HepG2 (cell line): ENCODE results near the gene LMAN2. TPM values are rescaled to one million over a fixed set of nuclear protein-coding genes. Genes with fewer than 3 reads are reported as not detected.

ENCODE experiments used
- BRCA1 ChIP-seq: sonication (generic); formaldehyde crosslinking; IDR thresholded peaks from 2 replicates; pipeline ENCODE4 v1.4.0; 2020; ENCODE audit warnings: missing genetic modification reagents
- CC2D1A ChIP-seq: sonication (generic); formaldehyde crosslinking; IDR thresholded peaks from 2 replicates; pipeline ENCODE4 v1.8.1; 2023; ENCODE audit warnings: mild to moderate bottlenecking, missing genetic modification reagents
- CEBPG ChIP-seq: IDR thresholded peaks from 2 replicates; pipeline ENCODE4 v1.6.1; 2016
- CENPT ChIP-seq: sonication (generic); formaldehyde crosslinking; IDR thresholded peaks from 2 replicates; pipeline ENCODE4 v1.8.0; 2022; ENCODE audit warnings: low read depth, mild to moderate bottlenecking, moderate library complexity, missing genetic modification reagents
- DMAP1 ChIP-seq: IDR thresholded peaks from 2 replicates; pipeline ENCODE4 v1.6.1; 2016
- FOSL2 ChIP-seq: sonication (generic); formaldehyde crosslinking; IDR thresholded peaks from 2 replicates; pipeline ENCODE4 v1.4.0; 2020; ENCODE audit warnings: missing genetic modification reagents
- GLMP ChIP-seq: sonication (generic); formaldehyde crosslinking; IDR thresholded peaks from 2 replicates; pipeline ENCODE4 v1.9.0; 2021; ENCODE audit warnings: missing genetic modification reagents, mild to moderate bottlenecking, borderline replicate concordance
- HDAC2 ChIP-seq: sonication (generic); formaldehyde crosslinking; IDR thresholded peaks from 2 replicates; pipeline ENCODE4 v1.4.0; 2020; ENCODE audit warnings: missing genetic modification reagents
- KAT8 ChIP-seq: IDR thresholded peaks from 2 replicates; pipeline ENCODE4 v1.6.1; 2016; ENCODE audit warnings: missing genetic modification reagents, missing compliant biosample characterization
- LCORL ChIP-seq, 2 experiments: fragments of 450-650 bp in 1 of 2; sonication (generic) in 1 of 2; formaldehyde crosslinking in 1 of 2; IDR thresholded peaks; 2 replicates each; pipeline versions ENCODE4 v1.5.0 to v1.6.1; 2017 to 2020; ENCODE audit warnings: antibody characterized with exemption in 1 of 2, missing genetic modification reagents in 1 of 2
- MAF1 ChIP-seq: sonication (generic); formaldehyde crosslinking; IDR thresholded peaks from 2 replicates; pipeline ENCODE4 v1.5.0; 2020; ENCODE audit warnings: missing genetic modification reagents, borderline replicate concordance
- MEIS2 ChIP-seq: sonication (generic); formaldehyde crosslinking; IDR thresholded peaks from 2 replicates; pipeline ENCODE4 v1.9.0; 2021; ENCODE audit warnings: mild to moderate bottlenecking, missing genetic modification reagents
- MIER2 ChIP-seq: IDR thresholded peaks from 2 replicates; pipeline ENCODE4 v1.6.1; 2016; ENCODE audit warnings: missing biosample characterization, missing genetic modification reagents
- MIXL1 ChIP-seq: IDR thresholded peaks from 2 replicates; pipeline ENCODE4 v1.6.1; 2016
- NR2C2 ChIP-seq: sonication (generic); formaldehyde crosslinking; IDR thresholded peaks from 2 replicates; pipeline ENCODE4 v1.4.0; 2020; ENCODE audit warnings: missing genetic modification reagents, mild to moderate bottlenecking, moderate library complexity, borderline replicate concordance
- NR2F6 ChIP-seq, 2 experiments: IDR thresholded peaks; 2 replicates each; pipeline ENCODE4 v1.6.1; 2016; ENCODE audit warnings: antibody characterized with exemption in 1 of 2, mild to moderate bottlenecking in 1 of 2
- PHF20 ChIP-seq: sonication (generic); formaldehyde crosslinking; IDR thresholded peaks from 2 replicates; pipeline ENCODE4 v1.5.0; 2020; ENCODE audit warnings: mild to moderate bottlenecking, missing genetic modification reagents
- RBM39 ChIP-seq: fragments of 200-400 bp; formaldehyde crosslinking; IDR thresholded peaks from one replicate; pipeline ENCODE4 v1.6.1; 2018; ENCODE audit warnings: antibody characterized with exemption, mild to moderate bottlenecking, low read depth, low read length; ENCODE audit not compliant: poor library complexity, severe bottlenecking
- RCOR2 ChIP-seq: IDR thresholded peaks from 2 replicates; pipeline ENCODE4 v1.6.1; 2016; ENCODE audit warnings: missing biosample characterization, missing genetic modification reagents
- STAG1 ChIP-seq: sonication (generic); formaldehyde crosslinking; IDR thresholded peaks from 2 replicates; pipeline ENCODE4 v1.4.0; 2020; ENCODE audit warnings: missing genetic modification reagents
- TFAP4 ChIP-seq: sonication (generic); IDR thresholded peaks from 2 replicates; pipeline ENCODE4 v1.6.1; 2016; ENCODE audit warnings: low read depth, borderline replicate concordance
- ZFP91 ChIP-seq: sonication (generic); formaldehyde crosslinking; IDR thresholded peaks from 2 replicates; pipeline ENCODE4 v1.9.0; 2022; ENCODE audit warnings: missing genetic modification reagents, mild to moderate bottlenecking, borderline replicate concordance
- ZFYVE20 ChIP-seq: sonication (generic); formaldehyde crosslinking; IDR thresholded peaks from 2 replicates; pipeline ENCODE4 v1.8.0; 2023; ENCODE audit warnings: low read depth, mild to moderate bottlenecking, moderate library complexity, missing genetic modification reagents, borderline replicate concordance
- ZNF232 ChIP-seq: sonication (generic); formaldehyde crosslinking; IDR thresholded peaks from 2 replicates; pipeline ENCODE4 v1.4.0; 2020; ENCODE audit warnings: missing genetic modification reagents, borderline replicate concordance
- ZNF350 ChIP-seq: sonication (generic); formaldehyde crosslinking; IDR thresholded peaks from 2 replicates; pipeline ENCODE4 v1.4.0; 2020; ENCODE audit warnings: mild to moderate bottlenecking, low read depth, missing genetic modification reagents, borderline replicate concordance
- ZNF543 ChIP-seq: sonication (generic); formaldehyde crosslinking; IDR thresholded peaks from 2 replicates; pipeline ENCODE4 v1.4.0; 2020; ENCODE audit warnings: mild to moderate bottlenecking, missing genetic modification reagents
- ZNF704 ChIP-seq: sonication (generic); formaldehyde crosslinking; IDR thresholded peaks from 2 replicates; pipeline ENCODE4 v1.8.1; 2023; ENCODE audit warnings: mild to moderate bottlenecking, inconsistent platforms, moderate library complexity, missing genetic modification reagents, borderline replicate concordance
- polyA plus RNA-seq, 8 experiments: library from polyadenylated mRNA; depleted of rRNA in 3 of 8; stranded (reverse) in 7 of 8; unstranded in 1 of 8; fragments of >200 nt; fragmentation: Illumina TruSeq in 4 of 8; extraction: Trizol in 4 of 8; gene quantifications; 2 replicates each; pipeline versions ENCODE4 v1.2.1 to v1.2.3, GENCODE V29; 2011 to 2016; ENCODE audit warnings: low read depth in 4 of 8, missing spikeins in 1 of 8, mixed read lengths in 1 of 8; ENCODE audit not compliant: insufficient read depth in 1 of 8
- total RNA-seq, 5 experiments: library from RNA; depleted of rRNA; stranded (reverse); fragments of >200 nt; fragmentation: Illumina TruSeq; extraction: Trizol; gene quantifications; 2 replicates each; pipeline ENCODE4 v1.2.3, GENCODE V29; 2016; ENCODE audit warnings: low read depth in 1 of 5

LMAN2 gene
- total and polyA plus RNA-seq, 2 of the 13 experiments (the other 11 are each of a cell fraction or from before 2014, with no cell fraction given): 191 to 197 TPM

- TF ChIP-seq MIER2 (CRISPR knock-in tag): no peak
- TF ChIP-seq MEIS2 (CRISPR knock-in tag): no peak
- TF ChIP-seq STAG1 (CRISPR knock-in tag): no peak
- no peak for TF ChIP-seq BRCA1 (CRISPR knock-in tag)
- peak; percentile 88 for TF ChIP-seq FOSL2 (CRISPR knock-in tag)
- TF ChIP-seq MIXL1: peak; percentile 68
- TF ChIP-seq NR2F6 (IDR thresholded peaks at IDR 0.05): peak; percentile 58
- TF ChIP-seq NR2F6 (CRISPR knock-in tag; IDR thresholded peaks at IDR 0.05): peak; percentile 48; the same call in 1 of the 2 replicates
- TF ChIP-seq MAF1: no peak
- peak; percentile 39; the same call in 1 of the 2 replicates for TF ChIP-seq ZNF350 (CRISPR knock-in tag)
- TF ChIP-seq KAT8 (CRISPR knock-in tag): 0 out of 2 replicates have a peak, but pooled peaks have one; percentile 17
- 0 out of 2 replicates have a peak, but pooled peaks have one; percentile 33 for TF ChIP-seq DMAP1 (CRISPR knock-in tag)
- TF ChIP-seq CEBPG (CRISPR knock-in tag): peak; percentile 71
- TF ChIP-seq ZFP91 (CRISPR knock-in tag): peak; percentile 82; the same call in 1 of the 2 replicates
- TF ChIP-seq RBM39: no peak
- TF ChIP-seq LCORL (IDR thresholded peaks at IDR 0.05): no peak
- TF ChIP-seq LCORL (CRISPR knock-in tag; IDR thresholded peaks at IDR 0.05): peak; percentile 60
- no peak for TF ChIP-seq PHF20
- TF ChIP-seq ZNF543 (CRISPR knock-in tag): 0 out of 2 replicates have a peak, but pooled peaks have one; percentile 38
- no peak for TF ChIP-seq ZFYVE20 (CRISPR knock-in tag)
- peak; percentile 33; the same call in 1 of the 2 replicates for TF ChIP-seq NR2C2 (CRISPR knock-in tag)
- no peak for TF ChIP-seq ZNF232
- TF ChIP-seq GLMP: no peak
- no peak for TF ChIP-seq HDAC2
- peak; percentile 92 for TF ChIP-seq TFAP4
- TF ChIP-seq CENPT (CRISPR knock-in tag): no peak
- TF ChIP-seq ZNF704 (CRISPR knock-in tag): no peak
- TF ChIP-seq CC2D1A (CRISPR knock-in tag): no peak
- 0 out of 2 replicates have a peak, but pooled peaks have one; percentile 14 for TF ChIP-seq RCOR2 (CRISPR knock-in tag)
Observed at GRCh38 chr5:177325868-177326381, 25.5 kb downstream of the LMAN2 start (continued).
